Heart left ventricle (tissue), 13 donors: ENCODE measurements around the gene TIMM50.
A peak's percentile ranks its signal among the peaks of the same experiment; 100 is the strongest.

Experiments
- CTCF ChIP-seq, 12 donors: fragments of 200-600 bp; sonication (generic) in 4 of 12; IDR thresholded peaks; one replicate each; pipeline versions ENCODE4 v1.5.0 to v1.8.0; 2018 to 2022; ENCODE audit warnings: antibody characterized with exemption in 12 of 12, mild to moderate bottlenecking in 5 of 12
- POLR2A ChIP-seq, 2 donors: fragments of 450-650 bp; IDR thresholded peaks; one replicate each; pipeline ENCODE4 v1.6.1; 2017; ENCODE audit warnings: antibody characterized with exemption in 2 of 2, mild to moderate bottlenecking in 2 of 2, moderate library complexity in 2 of 2
- donor health status: ischemic (EF 13 %, LVEDD 7.1; RV severe dilation, severe dysfunction).
- donor health status: DM: no; HTN: yes; CAD: no.
- donor health status: DM: no; HTN: no; CAD: no.
- donor health status: ischemic (EF 25% LVEDD 6.9; RV normal size, moderate dysfunction).
- donor health status: ischemic (EF 25% LVEDD 5.7; RV mildly dilated, moderate dysfunction).
- donor health status: ischemic (EF 35%, LVEDD 5.7; RV mildly dilated, moderate dysfunction).
- donor health status: nonischemic (EF 11% LVEDD 7.7; RV severe dilation, severe dysfunction).
- donor health status: DM: yes; HTN: yes; CAD: no.
- donor health status: PGD.
- donor health status: ischemic (EF 29% LVEDD 5.4; RV normal size, mild dysfunction).
- donor health status: nonischemic (EF 23%, LVEDD 6.1; RV moderate dilation, normal function).

GRCh38 chr19:39497996-39498797 is 17.6 kb downstream of the TIMM50 start:
- TF ChIP-seq POLR2A (IDR thresholded peaks at IDR 0.05) (no peak), CTCF (IDR thresholded peaks at IDR 0.05) (peak in 9 of 12 donors; percentile 17 to 49 (median 35))
